ENCODE measurements around the gene ROGDI. TPM values are rescaled to one million over a fixed set of nuclear protein-coding genes. Genes with fewer than 3 reads are reported as not detected.

ROGDI gene
- total and polyA plus RNA-seq, 9 of the 15 experiments (the other 6 are each of a cell fraction or from before 2014, with no cell fraction given): 0.97 to 37.3 (median 16.5) TPM

DNA sequence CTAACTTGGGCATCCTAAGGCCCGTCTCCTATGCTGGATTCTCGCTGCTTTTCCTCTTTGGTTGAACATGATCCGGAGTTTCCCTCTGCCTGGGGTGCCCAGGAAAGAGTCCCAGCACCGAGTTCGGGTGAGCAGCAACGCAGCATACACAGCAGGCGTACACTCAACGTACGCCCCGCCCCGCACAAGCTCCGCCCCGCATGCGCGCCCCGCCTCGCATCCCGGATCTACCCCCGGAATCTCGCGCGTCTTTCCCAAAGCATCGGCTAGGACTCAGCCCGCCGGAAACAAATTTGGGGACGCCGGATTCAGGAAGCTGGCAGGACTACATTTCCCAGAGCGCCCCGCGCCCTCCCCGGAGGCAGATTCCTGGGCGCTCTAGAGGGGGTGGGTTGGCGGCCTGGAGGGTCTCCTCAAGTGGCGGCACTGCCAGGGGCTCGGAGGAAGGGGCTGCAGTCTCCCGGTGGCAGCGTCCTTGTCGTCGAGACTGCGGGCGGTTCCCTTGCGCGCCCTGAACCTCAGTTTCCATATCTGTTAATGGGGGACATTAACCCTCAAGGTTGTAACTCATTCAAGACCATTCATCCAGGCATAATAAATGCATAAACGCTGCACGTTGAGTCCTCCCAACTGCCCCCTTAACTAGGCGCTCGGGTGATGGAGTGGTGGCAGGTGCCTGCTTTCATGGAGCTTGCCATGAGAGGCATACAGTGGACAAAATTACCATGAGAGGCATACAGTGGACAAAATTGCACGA lies 33.7 kb downstream of the ROGDI start (continued):
- TF ChIP-seq, protein P1, sequence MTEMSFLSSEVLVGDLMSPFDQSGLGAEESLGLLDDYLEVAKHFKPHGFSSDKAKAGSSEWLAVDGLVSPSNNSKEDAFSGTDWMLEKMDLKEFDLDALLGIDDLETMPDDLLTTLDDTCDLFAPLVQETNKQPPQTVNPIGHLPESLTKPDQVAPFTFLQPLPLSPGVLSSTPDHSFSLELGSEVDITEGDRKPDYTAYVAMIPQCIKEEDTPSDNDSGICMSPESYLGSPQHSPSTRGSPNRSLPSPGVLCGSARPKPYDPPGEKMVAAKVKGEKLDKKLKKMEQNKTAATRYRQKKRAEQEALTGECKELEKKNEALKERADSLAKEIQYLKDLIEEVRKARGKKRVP (CRISPR knock-in tag; IDR thresholded peaks at IDR 0.05): no peak
- TF ChIP-seq BACH1 (tag; IDR thresholded peaks at IDR 0.05) (no peak), SP1 (CRISPR knock-in tag; IDR thresholded peaks at IDR 0.05) (peak; percentile 74; the same call in 1 of the 2 replicates), CAMTA2 (CRISPR knock-in tag; conservative IDR thresholded peaks at IDR 0.05) (no peak), NR1H2 (CRISPR knock-in tag; IDR thresholded peaks at IDR 0.05) (0 out of 2 replicates have a peak, but pooled peaks have one; percentile 35), RBBP5 (IDR thresholded peaks at IDR 0.05; ENCODE audit: borderline replicate concordance, insufficient read depth, low read length, poor library complexity, severe bottlenecking) (peak; percentile 42), HIVEP1 (CRISPR knock-in tag; IDR thresholded peaks at IDR 0.05) (no peak), RFX7 (CRISPR knock-in tag; IDR thresholded peaks at IDR 0.05) (no peak), ZNF212 (CRISPR knock-in tag; IDR thresholded peaks at IDR 0.05) (no peak), TAF1 (IDR thresholded peaks at IDR 0.05; ENCODE audit: control insufficient read depth, extremely low read depth, insufficient read depth, low read length, severe bottlenecking) (peak; percentile 36), EHMT2 (IDR thresholded peaks at IDR 0.05) (no peak), ZNF224 (CRISPR knock-in tag; IDR thresholded peaks at IDR 0.05) (no peak), RUNX1 (IDR thresholded peaks at IDR 0.05; ENCODE audit: low read depth) (no peak), TRIM24 (IDR thresholded peaks at IDR 0.05) (peak in 1 of 2 experiments; percentile 51; a peak in 1 of 4 replicates), ZNF24 (IDR thresholded peaks at IDR 0.05) (no peak), ZNF764 (CRISPR knock-in tag; IDR thresholded peaks at IDR 0.05; ENCODE audit: low read depth) (no peak), POU5F1 (IDR thresholded peaks at IDR 0.05; ENCODE audit: borderline replicate concordance, low read depth, low read length, partially characterized antibody) (no peak), NCOA2 (IDR thresholded peaks at IDR 0.05; ENCODE audit: partially characterized antibody in 2 of 2) (no peak), CXXC5 (CRISPR knock-in tag; IDR thresholded peaks at IDR 0.05) (peak; percentile 76), ZNF589 (CRISPR knock-in tag; IDR thresholded peaks at IDR 0.05; ENCODE audit: low read depth) (no peak)
- TF ChIP-seq, protein P2, sequence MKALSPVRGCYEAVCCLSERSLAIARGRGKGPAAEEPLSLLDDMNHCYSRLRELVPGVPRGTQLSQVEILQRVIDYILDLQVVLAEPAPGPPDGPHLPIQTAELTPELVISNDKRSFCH (CRISPR knock-in tag; IDR thresholded peaks at IDR 0.05): no peak
- TF ChIP-seq, protein P2 (tag; IDR thresholded peaks at IDR 0.05): 0 out of 2 replicates have a peak, but pooled peaks have one; percentile 24
- TF ChIP-seq, protein P3, sequence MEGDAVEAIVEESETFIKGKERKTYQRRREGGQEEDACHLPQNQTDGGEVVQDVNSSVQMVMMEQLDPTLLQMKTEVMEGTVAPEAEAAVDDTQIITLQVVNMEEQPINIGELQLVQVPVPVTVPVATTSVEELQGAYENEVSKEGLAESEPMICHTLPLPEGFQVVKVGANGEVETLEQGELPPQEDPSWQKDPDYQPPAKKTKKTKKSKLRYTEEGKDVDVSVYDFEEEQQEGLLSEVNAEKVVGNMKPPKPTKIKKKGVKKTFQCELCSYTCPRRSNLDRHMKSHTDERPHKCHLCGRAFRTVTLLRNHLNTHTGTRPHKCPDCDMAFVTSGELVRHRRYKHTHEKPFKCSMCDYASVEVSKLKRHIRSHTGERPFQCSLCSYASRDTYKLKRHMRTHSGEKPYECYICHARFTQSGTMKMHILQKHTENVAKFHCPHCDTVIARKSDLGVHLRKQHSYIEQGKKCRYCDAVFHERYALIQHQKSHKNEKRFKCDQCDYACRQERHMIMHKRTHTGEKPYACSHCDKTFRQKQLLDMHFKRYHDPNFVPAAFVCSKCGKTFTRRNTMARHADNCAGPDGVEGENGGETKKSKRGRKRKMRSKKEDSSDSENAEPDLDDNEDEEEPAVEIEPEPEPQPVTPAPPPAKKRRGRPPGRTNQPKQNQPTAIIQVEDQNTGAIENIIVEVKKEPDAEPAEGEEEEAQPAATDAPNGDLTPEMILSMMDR (IDR thresholded peaks at IDR 0.05 in 2 of 3, conservative IDR thresholded peaks at IDR 0.05 in 1 of 3; ENCODE audit: insufficient read depth in 2 of 3, low read depth in 1 of 3, low read length in 3 of 3): no peak
- TF ChIP-seq, protein P4, sequence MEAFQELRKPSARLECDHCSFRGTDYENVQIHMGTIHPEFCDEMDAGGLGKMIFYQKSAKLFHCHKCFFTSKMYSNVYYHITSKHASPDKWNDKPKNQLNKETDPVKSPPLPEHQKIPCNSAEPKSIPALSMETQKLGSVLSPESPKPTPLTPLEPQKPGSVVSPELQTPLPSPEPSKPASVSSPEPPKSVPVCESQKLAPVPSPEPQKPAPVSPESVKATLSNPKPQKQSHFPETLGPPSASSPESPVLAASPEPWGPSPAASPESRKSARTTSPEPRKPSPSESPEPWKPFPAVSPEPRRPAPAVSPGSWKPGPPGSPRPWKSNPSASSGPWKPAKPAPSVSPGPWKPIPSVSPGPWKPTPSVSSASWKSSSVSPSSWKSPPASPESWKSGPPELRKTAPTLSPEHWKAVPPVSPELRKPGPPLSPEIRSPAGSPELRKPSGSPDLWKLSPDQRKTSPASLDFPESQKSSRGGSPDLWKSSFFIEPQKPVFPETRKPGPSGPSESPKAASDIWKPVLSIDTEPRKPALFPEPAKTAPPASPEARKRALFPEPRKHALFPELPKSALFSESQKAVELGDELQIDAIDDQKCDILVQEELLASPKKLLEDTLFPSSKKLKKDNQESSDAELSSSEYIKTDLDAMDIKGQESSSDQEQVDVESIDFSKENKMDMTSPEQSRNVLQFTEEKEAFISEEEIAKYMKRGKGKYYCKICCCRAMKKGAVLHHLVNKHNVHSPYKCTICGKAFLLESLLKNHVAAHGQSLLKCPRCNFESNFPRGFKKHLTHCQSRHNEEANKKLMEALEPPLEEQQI (IDR thresholded peaks at IDR 0.05): no peak

Data from K562 (cell line).